Progenitor cell of endocrine pancreas (in vitro differentiated cells): ENCODE measurements around the gene IKZF1. TPM values are rescaled to one million over a fixed set of nuclear protein-coding genes. Genes with fewer than 3 reads are reported as not detected.

ENCODE experiments used
- DNase-seq: peaks from one replicate; pipeline ENCODE4 v3.0.0; 2021; ENCODE audit warnings: low spot score; ENCODE audit not compliant: unreplicated experiment
- H3K27ac Mint-ChIP-seq: 2 replicates; pipeline ENCODE4 v1.8.0; 2021; ENCODE audit warnings: mild to moderate bottlenecking, moderate library complexity, mixed read lengths
- H3K27me3 Mint-ChIP-seq: 2 replicates; pipeline ENCODE4 v1.8.0; 2021; ENCODE audit warnings: mixed read lengths
- H3K36me3 Mint-ChIP-seq: 2 replicates; pipeline ENCODE4 v1.8.0; 2022; ENCODE audit warnings: mixed read lengths; ENCODE audit not compliant: insufficient read depth
- H3K4me1 Mint-ChIP-seq: 2 replicates; pipeline ENCODE4 v1.8.0; 2021; ENCODE audit warnings: low read depth, mixed read lengths
- H3K4me3 Mint-ChIP-seq: 2 replicates; pipeline ENCODE4 v1.8.0; 2021; ENCODE audit warnings: low read depth, mild to moderate bottlenecking, moderate library complexity, mixed read lengths
- H3K9me3 Mint-ChIP-seq: 2 replicates; pipeline ENCODE4 v1.8.0; 2021; ENCODE audit warnings: low read depth, mixed read lengths
- CTCF ChIP-seq: fragments of 200-600 bp; sonication (generic); IDR thresholded peaks from one replicate; pipeline ENCODE4 v1.5.0; 2021; ENCODE audit warnings: antibody characterized with exemption, mild to moderate bottlenecking; ENCODE audit not compliant: unreplicated experiment
- total RNA-seq: library from RNA; stranded (reverse); gene quantifications from 2 replicates; pipeline ENCODE4 v1.2.1, GENCODE V29; 2021

Gene IKZF1
- total RNA-seq, 1 donor from 2014 or later = 0.36 TPM

DNA sequence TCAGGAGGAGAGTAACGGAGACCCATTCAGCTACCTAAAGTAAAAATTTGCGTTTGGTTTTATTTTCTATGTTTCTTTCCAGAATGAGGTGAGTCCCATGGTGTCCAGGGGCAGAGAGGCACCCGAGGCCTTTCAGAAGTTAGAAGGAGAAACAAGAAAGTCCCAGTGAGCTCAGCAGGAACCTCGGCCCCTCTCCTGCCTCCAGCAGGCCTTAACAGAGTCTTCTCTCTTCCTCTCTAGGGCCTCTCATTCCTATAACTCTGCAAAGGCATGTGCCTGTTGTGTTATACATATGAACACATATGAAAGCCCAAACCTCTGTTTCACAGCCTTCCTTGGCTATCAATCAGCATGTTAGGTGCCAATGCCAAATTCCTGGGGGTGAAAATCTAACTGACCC is 20.8 kb upstream of the IKZF1 start:
- Mint-ChIP-seq H3K36me3 (no peaks in the 10 kb centered on the region), H3K9me3 (peaks cover 5% of the 10 kb centered on the region), H3K4me3 (no peak overlapping the region), H3K27ac (no peak overlapping the region), H3K27me3 (peaks cover 7% of the 10 kb centered on the region), H3K4me1 (no peaks in the 10 kb centered on the region)
- DNase-seq = no peak
- no peak for TF ChIP-seq CTCF

- H3K27ac Mint-ChIP-seq = no peak overlapping the region
- no peaks in the 10 kb centered on the region for H3K9me3 Mint-ChIP-seq
- DNase-seq = no peak
- H3K4me3 Mint-ChIP-seq = no peak overlapping the region
- no peaks in the 10 kb centered on the region for H3K4me1 Mint-ChIP-seq
- H3K36me3 Mint-ChIP-seq = no peaks in the 10 kb centered on the region
- peaks cover 3% of the 10 kb centered on the region for H3K27me3 Mint-ChIP-seq
- TF ChIP-seq CTCF = no peak
Observed at GRCh38 chr7:50284296-50284695, 20.2 kb upstream of the IKZF1 start.

- H3K9me3 Mint-ChIP-seq = no peaks in the 10 kb centered on the region
- no peak for TF ChIP-seq CTCF
- H3K27ac Mint-ChIP-seq = no peak overlapping the region
- H3K4me3 Mint-ChIP-seq = no peak overlapping the region
- DNase-seq = no peak
- H3K4me1 Mint-ChIP-seq = no peaks in the 10 kb centered on the region
- H3K27me3 Mint-ChIP-seq = peaks cover 3% of the 10 kb centered on the region
- H3K36me3 Mint-ChIP-seq = no peaks in the 10 kb centered on the region
Observed at GRCh38 chr7:50285269-50285668, 19.2 kb upstream of the IKZF1 start.

GRCh38 chr7:50287129-50287528 is 17.4 kb upstream of the IKZF1 start:
- TF ChIP-seq CTCF = no peak
- Mint-ChIP-seq H3K36me3 (no peaks in the 10 kb centered on the region), H3K27me3 (peaks cover 3% of the 10 kb centered on the region), H3K4me1 (no peaks in the 10 kb centered on the region), H3K4me3 (no peak overlapping the region), H3K27ac (no peak overlapping the region), H3K9me3 (no peaks in the 10 kb centered on the region)
- DNase-seq = no peak

DNA sequence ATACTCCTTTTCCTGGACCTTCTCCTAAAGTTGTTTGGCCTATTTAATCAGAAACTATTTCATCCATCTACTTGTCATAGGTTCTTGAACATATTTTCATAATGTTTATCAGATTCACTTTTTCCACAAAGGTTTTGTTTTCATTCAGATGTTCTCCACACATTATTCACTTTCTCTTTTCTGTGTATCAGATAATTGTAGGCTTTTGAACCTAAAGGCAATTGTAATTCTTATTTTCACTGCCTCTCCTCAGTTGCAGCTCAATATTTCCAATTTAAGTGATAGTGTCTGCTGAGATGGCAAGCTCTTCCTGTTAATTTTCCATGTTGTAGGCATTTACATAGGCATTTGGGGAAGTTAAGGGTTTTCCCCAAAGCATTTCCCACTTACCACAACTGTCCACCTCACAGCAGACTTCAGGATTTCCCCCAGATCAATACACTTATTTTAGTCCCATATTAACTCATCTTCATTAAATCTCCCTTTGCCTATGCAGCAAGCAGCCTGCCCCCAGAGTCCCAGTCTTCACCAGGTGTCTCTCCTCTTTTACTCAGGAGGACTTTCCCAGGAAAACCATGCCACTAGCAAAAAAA is 12.3 kb upstream of the IKZF1 start:
- Mint-ChIP-seq H3K36me3 (no peaks in the 10 kb centered on the region), H3K4me1 (no peaks in the 10 kb centered on the region), H3K9me3 (no peaks in the 10 kb centered on the region), H3K27ac (no peak overlapping the region), H3K4me3 (no peak overlapping the region), H3K27me3 (peaks cover 16% of the 10 kb centered on the region)
- no peak for TF ChIP-seq CTCF
- no peak for DNase-seq
